ENCODE measurements around the gene MAPRE2. TPM values are rescaled to one million over a fixed set of nuclear protein-coding genes. Genes with fewer than 3 reads are reported as not detected.

MAPRE2 gene
- total RNA-seq, 1 donor from 2014 or later = 47.9 TPM

DNA sequence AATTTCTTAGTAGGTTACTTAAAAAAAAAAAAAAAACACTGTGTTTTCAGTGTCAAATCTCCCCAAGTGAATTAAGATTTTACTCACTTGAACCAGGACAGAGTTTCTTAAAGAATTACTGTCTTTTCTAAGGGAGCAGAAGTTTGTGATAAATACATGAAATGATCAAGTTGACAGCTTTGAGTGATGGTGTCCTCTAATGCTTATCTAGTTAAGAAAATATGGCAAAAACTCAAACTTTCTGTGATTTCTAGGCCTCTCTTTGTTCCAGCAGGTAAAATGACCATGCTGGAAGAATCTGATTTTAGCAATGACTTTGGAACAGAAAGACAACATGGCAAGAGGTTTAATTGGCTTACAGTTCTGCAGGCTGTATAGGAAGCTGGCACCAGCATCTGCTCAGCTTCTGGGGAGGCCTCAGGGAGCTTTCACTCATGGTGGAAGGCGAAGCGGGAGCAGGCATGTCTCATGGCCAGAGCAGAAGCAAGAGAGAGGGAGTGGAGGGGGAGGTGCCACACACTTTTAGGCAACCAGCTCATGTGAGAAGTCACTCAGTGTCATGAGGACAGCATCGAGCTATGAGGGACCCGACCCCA, 6.6 kb downstream of the MAPRE2 start:
- Mint-ChIP-seq H3K27ac (no peak overlapping the region), H3K36me3 (ENCODE audit: insufficient read depth) (peaks cover 3% of the 10 kb centered on the region), H3K27me3 (no peaks in the 10 kb centered on the region), H3K9me3 (ENCODE audit: low read depth) (peaks cover 4% of the 10 kb centered on the region), H3K4me3 (ENCODE audit: low read depth) (no peak overlapping the region), H3K4me1 (ENCODE audit: low read depth) (peaks cover 45% of the 10 kb centered on the region)
- no peak for DNase-seq (ENCODE audit: low spot score, unreplicated experiment)
- TF ChIP-seq, protein P1, sequence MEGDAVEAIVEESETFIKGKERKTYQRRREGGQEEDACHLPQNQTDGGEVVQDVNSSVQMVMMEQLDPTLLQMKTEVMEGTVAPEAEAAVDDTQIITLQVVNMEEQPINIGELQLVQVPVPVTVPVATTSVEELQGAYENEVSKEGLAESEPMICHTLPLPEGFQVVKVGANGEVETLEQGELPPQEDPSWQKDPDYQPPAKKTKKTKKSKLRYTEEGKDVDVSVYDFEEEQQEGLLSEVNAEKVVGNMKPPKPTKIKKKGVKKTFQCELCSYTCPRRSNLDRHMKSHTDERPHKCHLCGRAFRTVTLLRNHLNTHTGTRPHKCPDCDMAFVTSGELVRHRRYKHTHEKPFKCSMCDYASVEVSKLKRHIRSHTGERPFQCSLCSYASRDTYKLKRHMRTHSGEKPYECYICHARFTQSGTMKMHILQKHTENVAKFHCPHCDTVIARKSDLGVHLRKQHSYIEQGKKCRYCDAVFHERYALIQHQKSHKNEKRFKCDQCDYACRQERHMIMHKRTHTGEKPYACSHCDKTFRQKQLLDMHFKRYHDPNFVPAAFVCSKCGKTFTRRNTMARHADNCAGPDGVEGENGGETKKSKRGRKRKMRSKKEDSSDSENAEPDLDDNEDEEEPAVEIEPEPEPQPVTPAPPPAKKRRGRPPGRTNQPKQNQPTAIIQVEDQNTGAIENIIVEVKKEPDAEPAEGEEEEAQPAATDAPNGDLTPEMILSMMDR (IDR thresholded peaks at IDR 0.05; ENCODE audit: unreplicated experiment) = no peak

- H3K4me3 Mint-ChIP-seq (ENCODE audit: low read depth) = no peak overlapping the region
- H3K27ac Mint-ChIP-seq = peak overlapping the region; percentile 7
- peaks cover 38% of the 10 kb centered on the region for H3K4me1 Mint-ChIP-seq (ENCODE audit: low read depth)
- no peaks in the 10 kb centered on the region for H3K27me3 Mint-ChIP-seq
- no peak for DNase-seq (ENCODE audit: low spot score, unreplicated experiment)
- TF ChIP-seq, protein P1 (IDR thresholded peaks at IDR 0.05; ENCODE audit: unreplicated experiment) = no peak
- peaks cover 3% of the 10 kb centered on the region for H3K36me3 Mint-ChIP-seq (ENCODE audit: insufficient read depth)
- H3K9me3 Mint-ChIP-seq (ENCODE audit: low read depth) = peaks cover 4% of the 10 kb centered on the region
Observed at GRCh38 chr18:35049111-35050027, 8.2 kb downstream of the MAPRE2 start.

GRCh38 chr18:35050028-35050546, 8.9 kb downstream of the MAPRE2 start:
- H3K27ac Mint-ChIP-seq = no peak overlapping the region

GRCh38 chr18:35050705-35051195, 9.5 kb downstream of the MAPRE2 start:
- Mint-ChIP-seq H3K36me3 (ENCODE audit: insufficient read depth) (peaks cover 8% of the 10 kb centered on the region), H3K9me3 (ENCODE audit: low read depth) (peaks cover 4% of the 10 kb centered on the region), H3K4me1 (ENCODE audit: low read depth) (peaks cover 31% of the 10 kb centered on the region), H3K4me3 (ENCODE audit: low read depth) (no peak overlapping the region), H3K27ac (peak overlapping the region; percentile 19), H3K27me3 (no peaks in the 10 kb centered on the region)
- no peak for DNase-seq (ENCODE audit: low spot score, unreplicated experiment)
- TF ChIP-seq, protein P1 (IDR thresholded peaks at IDR 0.05; ENCODE audit: unreplicated experiment) = no peak

More at GRCh38 chr18:35050028-35050546, 8.9 kb downstream of the MAPRE2 start:
- H3K4me3 Mint-ChIP-seq (ENCODE audit: low read depth) = no peak overlapping the region
- no peaks in the 10 kb centered on the region for H3K27me3 Mint-ChIP-seq
- peaks cover 6% of the 10 kb centered on the region for H3K36me3 Mint-ChIP-seq (ENCODE audit: insufficient read depth)
- no peak for DNase-seq (ENCODE audit: low spot score, unreplicated experiment)
- TF ChIP-seq, protein P1 (IDR thresholded peaks at IDR 0.05; ENCODE audit: unreplicated experiment) = no peak
- peaks cover 33% of the 10 kb centered on the region for H3K4me1 Mint-ChIP-seq (ENCODE audit: low read depth)
- H3K9me3 Mint-ChIP-seq (ENCODE audit: low read depth) = peaks cover 4% of the 10 kb centered on the region

All from progenitor cell of endocrine pancreas (in vitro differentiated cells).